HG03571 (cell line): Measurements from ENCODE around the gene SLC9C1.
A peak's percentile ranks its signal among the peaks of the same experiment; 100 is the strongest.

Experiments
- ATAC-seq: cut with Tn5 transposase; IDR thresholded peaks from one replicate; pipeline ENCODE4 v1.9.1; 2021; ENCODE audit not compliant: unreplicated experiment

Gene SLC9C1

GRCh38 chr3:112293368-112294321, at the start of gene SLC9C1:
Gene SLC9C1, minus strand, starts transcription at chr3:112294216. Its CDS starts 7,425 bp downstream, at chr3:112286791.
- peak; percentile 45 for ATAC-seq

GRCh38 chr3:112341386-112341785, 47.4 kb upstream of the SLC9C1 start:
- no peak for ATAC-seq

GRCh38 chr3:112339609-112340008, 45.6 kb upstream of the SLC9C1 start:
- no peak for ATAC-seq

- no peak for ATAC-seq
Observed at GRCh38 chr3:112339134-112339533, 45.1 kb upstream of the SLC9C1 start.

- ATAC-seq = no peak
Observed at GRCh38 chr3:112338727-112339056, 44.7 kb upstream of the SLC9C1 start.

- ATAC-seq = no peak
Observed at GRCh38 chr3:112338021-112338726, 44.2 kb upstream of the SLC9C1 start.

GRCh38 chr3:112335434-112335781, 41.4 kb upstream of the SLC9C1 start:
- no peak for ATAC-seq

GRCh38 chr3:112334691-112335433, 40.8 kb upstream of the SLC9C1 start:
- no peak for ATAC-seq

GRCh38 chr3:112333381-112334317, 39.6 kb upstream of the SLC9C1 start:
- no peak for ATAC-seq

GRCh38 chr3:112333002-112333380, 39.0 kb upstream of the SLC9C1 start, which contains the start of gene CD200:
Gene CD200, plus strand, starts transcription at chr3:112333156. Its CDS starts 57 bp downstream, at chr3:112333213.
- no peak for ATAC-seq

GRCh38 chr3:112331851-112332250, 37.8 kb upstream of the SLC9C1 start:
- ATAC-seq = no peak

GRCh38 chr3:112327371-112327951, 33.4 kb upstream of the SLC9C1 start:
- peak; percentile 96 for ATAC-seq

GRCh38 chr3:112321867-112322652, 28.0 kb upstream of the SLC9C1 start:
- no peak for ATAC-seq

- ATAC-seq = no peak
Observed at GRCh38 chr3:112320691-112321090, 26.7 kb upstream of the SLC9C1 start.

- no peak for ATAC-seq
Observed at GRCh38 chr3:112319516-112320276, 25.7 kb upstream of the SLC9C1 start.

- ATAC-seq = no peak
Observed at GRCh38 chr3:112315791-112316190, 21.8 kb upstream of the SLC9C1 start.

GRCh38 chr3:112314649-112315048, 20.6 kb upstream of the SLC9C1 start:
- no peak for ATAC-seq

- no peak for ATAC-seq
Observed at GRCh38 chr3:112308151-112308911, 14.3 kb upstream of the SLC9C1 start.
